CD4-positive, alpha-beta T cell (primary cell): ENCODE data around the gene MSS51. TPM values are rescaled to one million over a fixed set of nuclear protein-coding genes. Genes with fewer than 3 reads are reported as not detected.

Source experiments
- ATAC-seq: fragments of 200-7000 bp; cut with Tn5 transposase; one replicate; pipeline ENCODE4 v1.10.0; 2022; ENCODE audit warnings: mild to moderate bottlenecking; ENCODE audit not compliant: poor library complexity
- CTCF ChIA-PET: fragments of 350-600 bp; sonication (Branson Sonifier 250); formaldehyde crosslinking; loops from one replicate; lab custom pipeline; 2021; ENCODE audit warnings: antibody characterized with exemption, inconsistent platforms; lab: Charles Lee
- POLR2A ChIA-PET: fragments of 350-600 bp; sonication (Branson Sonifier 250); formaldehyde crosslinking; loops from one replicate; lab custom pipeline; 2021; ENCODE audit warnings: antibody characterized with exemption, inconsistent platforms; lab: Charles Lee
- DNase-seq, 14 experiments: peaks; one replicate each; pipeline ENCODE4 v3.0.0-alpha.2; 2013 to 2020; ENCODE audit warnings: mixed read lengths in 2 of 14
- H3K27ac ChIP-seq, 2 donors: one replicate each; pipeline versions ENCODE4 v1.5.1 to v1.7.0; 2013; ENCODE audit warnings: low read length in 2 of 2, low read depth in 1 of 2, mild to moderate bottlenecking in 1 of 2
- H3K27me3 ChIP-seq, 2 experiments: 1 replicate in 1 of 2; 2 replicates in 1 of 2; pipeline versions ENCODE4 v1.6.1 to v1.7.0; 2013; ENCODE audit warnings: low read length in 2 of 2, control low read depth in 1 of 2, mild to moderate bottlenecking in 1 of 2, moderate library complexity in 1 of 2; ENCODE audit not compliant: insufficient read depth in 2 of 2, control insufficient read depth in 1 of 2
- H3K36me3 ChIP-seq: one replicate; pipeline ENCODE4 v1.6.1; 2013; ENCODE audit warnings: low read length, control low read depth; ENCODE audit not compliant: insufficient read depth
- H3K4me1 ChIP-seq: one replicate; pipeline ENCODE4 v1.6.1; 2013; ENCODE audit warnings: low read length, control low read depth; ENCODE audit not compliant: insufficient read depth
- H3K4me3 ChIP-seq: one replicate; pipeline ENCODE4 v1.5.1; 2013; ENCODE audit warnings: mild to moderate bottlenecking, low read length, moderate library complexity
- H3K9me3 ChIP-seq, 2 experiments: 1 replicate in 1 of 2; 2 replicates in 1 of 2; pipeline versions ENCODE4 v1.6.1 to v1.7.0; 2013; ENCODE audit warnings: low read length in 2 of 2, mild to moderate bottlenecking in 2 of 2, control low read depth in 1 of 2, moderate library complexity in 1 of 2; ENCODE audit not compliant: control insufficient read depth in 1 of 2, insufficient read depth in 1 of 2
- H3K27ac Mint-ChIP-seq: one replicate; pipeline ENCODE4 v1.8.0; 2020; ENCODE audit warnings: mixed read lengths
- H3K27me3 Mint-ChIP-seq: one replicate; pipeline ENCODE4 v1.8.0; 2021; ENCODE audit warnings: mixed read lengths
- H3K36me3 Mint-ChIP-seq: one replicate; pipeline ENCODE4 v1.8.0; 2021; ENCODE audit warnings: low read depth, mixed read lengths
- H3K4me1 Mint-ChIP-seq: one replicate; pipeline ENCODE4 v1.8.0; 2021; ENCODE audit warnings: low read depth, mixed read lengths
- H3K4me3 Mint-ChIP-seq: one replicate; pipeline ENCODE4 v1.8.0; 2020; ENCODE audit warnings: mild to moderate bottlenecking, mixed read lengths
- H3K9me3 Mint-ChIP-seq: one replicate; pipeline ENCODE4 v1.8.0; 2020; ENCODE audit warnings: mixed read lengths
- CTCF ChIP-seq: fragments of 200-600 bp; IDR thresholded peaks from one replicate; pipeline ENCODE4 v1.8.0; 2022; ENCODE audit warnings: antibody characterized with exemption, mild to moderate bottlenecking
- intact Hi-C, 2 experiments: fragments of 100-400 bp; cut with DNase I in 1 of 2; cut with micrococcal nuclease in 1 of 2; formaldehyde crosslinking; loops; one replicate each; pipeline versions ENCODE4 v1.15.1 to v1.9.0; 2023 to 2025; cut with DNase I, micrococcal nuclease
- total RNA-seq, 174 experiments: library from RNA in 2 of 174; stranded (reverse) in 2 of 174; gene quantifications; one replicate each; pipeline ENCODE4 v1.2.3 and lab custom pipeline; 2021 to 2026

Gene MSS51
- total RNA-seq, 2 experiments from 2014 or later, result 1.1 TPM

GRCh38 chr10:73414230-73414945 is 19.0 kb downstream of the MSS51 start:
- peak; percentile 52 for TF ChIP-seq CTCF
- CTCF ChIA-PET, result no interaction called here
- H3K27ac Mint-ChIP-seq, result peak overlapping the region; percentile 73
- H3K9me3 Mint-ChIP-seq, result no peaks in the 10 kb centered on the region
- POLR2A ChIA-PET, result interaction anchor here (0.9 to 4.7 kb wide), 4 partner anchors 7 to 723 kb away, joined by 3 to 36 read pairs (median 6); partner anchors contain the start of genes DNAJC9 and PPP3CB
- Histone ChIP-seq H3K27me3 (no peaks in the 10 kb centered on the region), H3K4me1 (peaks cover 36% of the 10 kb centered on the region), H3K27ac (peak overlapping the region; percentile 52 to 98), H3K9me3 (no peaks in the 10 kb centered on the region), H3K4me3 (peak overlapping the region; percentile 75), H3K36me3 (peaks cover 5% of the 10 kb centered on the region)
- H3K27me3 Mint-ChIP-seq, result no peaks in the 10 kb centered on the region
- H3K36me3 Mint-ChIP-seq, result peaks cover 20% of the 10 kb centered on the region
- intact Hi-C loops, result loop anchor here (2.0 to 10.0 kb wide), 6 partner anchors 52 to 247 kb away; partner anchors contain the start of genes CFAP70 (in 1 of the 2), ECD (in 1 of the 2), FAM149B1 (in 1 of the 2) and MRPS16 (in 1 of the 2)
- peak overlapping the region; percentile 91 for H3K4me3 Mint-ChIP-seq
- peak; percentile 35 for ATAC-seq
- peaks cover 50% of the 10 kb centered on the region for H3K4me1 Mint-ChIP-seq
- peak in 3 of 14 experiments; percentile 8 to 30 (median 22) for DNase-seq

- peak; percentile 67 for TF ChIP-seq CTCF
- Mint-ChIP-seq H3K27ac (peak within 1 kb of the TSS; percentile 84), H3K4me1 (peaks cover 57% of the 10 kb centered on the region), H3K36me3 (peaks cover 20% of the 10 kb centered on the region), H3K27me3 (no peaks in the 10 kb centered on the region), H3K4me3 (peak within 1 kb of the TSS; percentile 91), H3K9me3 (no peaks in the 10 kb centered on the region)
- Histone ChIP-seq H3K9me3 (no peaks in the 10 kb centered on the region), H3K36me3 (peaks cover 5% of the 10 kb centered on the region), H3K27me3 (no peaks in the 10 kb centered on the region), H3K27ac (peak within 1 kb of the TSS; percentile 86 to 98), H3K4me3 (peak within 1 kb of the TSS; percentile 75), H3K4me1 (peaks cover 36% of the 10 kb centered on the region)
- peak; percentile 97 for ATAC-seq
- peak; percentile 83 to 96 (median 92) for DNase-seq
- intact Hi-C loops, result loop anchor here (2.0 to 10.0 kb wide), 7 partner anchors 51 to 246 kb away; partner anchors contain the start of genes CFAP70 (in 1 of the 2), DNAJC9 (in 1 of the 2), ECD (in 1 of the 2) and FAM149B1 (in 1 of the 2)
- ChIA-PET POLR2A (interaction anchor here (0.6 to 4.7 kb wide), 13 partner anchors 8 to 722 kb away, joined by 3 to 36 read pairs (median 4); partner anchors contain the start of genes CFAP70, DNAJC9, P4HA1 and PPP3CB), CTCF (no interaction called here)
These were observed 19.7 kb downstream of the MSS51 start, which contains the start of gene ANXA7 for GRCh38 chr10:73413528-73414229. Gene ANXA7 (minus strand): TSS chr10:73414058. CDS start chr10:73400856, 13,202 bp downstream.

- H3K4me3 ChIP-seq, result peak overlapping the region; percentile 75
- DNase-seq, result peak in 11 of 14 experiments; percentile 6 to 77 (median 22)
- H3K36me3 ChIP-seq, result peaks cover 5% of the 10 kb centered on the region
- H3K9me3 ChIP-seq, result no peaks in the 10 kb centered on the region
- ChIA-PET CTCF (no interaction called here), POLR2A (interaction anchor here (0.6 to 4.7 kb wide), 11 partner anchors 9 to 317 kb away, joined by 3 to 36 read pairs (median 4); partner anchors contain the start of genes CFAP70, DNAJC9, P4HA1 and PPP3CB)
- H3K27ac Mint-ChIP-seq, result peak overlapping the region; percentile 84
- H3K4me1 ChIP-seq, result peaks cover 36% of the 10 kb centered on the region
- no peaks in the 10 kb centered on the region for H3K27me3 ChIP-seq
- intact Hi-C loops, result loop anchor here (2.0 to 10.0 kb wide), 5 partner anchors 51 to 246 kb away; partner anchors contain the start of genes DNAJC9 (in 1 of the 2), ECD (in 1 of the 2), FAM149B1 (in 1 of the 2) and MRPS16 (in 1 of the 2)
- peak overlapping the region; percentile 86 to 98 for H3K27ac ChIP-seq
- H3K36me3 Mint-ChIP-seq, result peaks cover 20% of the 10 kb centered on the region
- no peak for TF ChIP-seq CTCF
- H3K27me3 Mint-ChIP-seq, result no peaks in the 10 kb centered on the region
- peak overlapping the region; percentile 91 for H3K4me3 Mint-ChIP-seq
- ATAC-seq, result peak; percentile 30
- no peaks in the 10 kb centered on the region for H3K9me3 Mint-ChIP-seq
- peaks cover 59% of the 10 kb centered on the region for H3K4me1 Mint-ChIP-seq
These were observed 20.2 kb downstream of the MSS51 start for GRCh38 chr10:73413108-73413527.
